IPS DF 6.9 (cell line): Measurements from ENCODE around the gene ANXA11.
"Not testable (repeated sequence)": the region's sequence is repeated elsewhere in the genome, so short reads cannot be mapped to it uniquely, and the experiment has no call there.

Experiments
- DNase-seq: peaks from one replicate; pipeline ENCODE4 v3.0.0-alpha.2; 2013; ENCODE audit warnings: low read depth, low spot score
- H3K27ac ChIP-seq: one replicate; pipeline ENCODE4 v1.5.1; 2013; ENCODE audit warnings: low read length, control low read depth
- H3K27me3 ChIP-seq: 2 replicates; pipeline ENCODE4 v1.6.1; 2013; ENCODE audit warnings: mild to moderate bottlenecking, low read length; ENCODE audit not compliant: control insufficient read depth, insufficient read depth
- H3K36me3 ChIP-seq: 2 replicates; pipeline ENCODE4 v1.6.1; 2013; ENCODE audit warnings: low read length; ENCODE audit not compliant: control insufficient read depth, insufficient read depth
- H3K4me1 ChIP-seq: 2 replicates; pipeline ENCODE4 v1.6.1; 2013; ENCODE audit warnings: low read length; ENCODE audit not compliant: control insufficient read depth, insufficient read depth
- H3K4me3 ChIP-seq: 2 replicates; pipeline ENCODE4 v1.5.1; 2013; ENCODE audit warnings: mild to moderate bottlenecking, low read length
- H3K9me3 ChIP-seq: 2 replicates; pipeline ENCODE4 v1.6.1; 2013; ENCODE audit warnings: low read length, inconsistent platforms; ENCODE audit not compliant: control insufficient read depth, insufficient read depth
- WGBS: extraction: QIAGEN DNeasy Blood & Tissue Kit; methylation state at CpG from one replicate; pipeline ENCODE4 v1.1.7; 2013; ENCODE audit warnings: mixed read lengths, missing lambda C conversion rate; ENCODE audit not compliant: insufficient read length, insufficient coverage; 5-methylcytosine and 5-hydroxymethylcytosine counted together

The ANXA11 gene

DNA sequence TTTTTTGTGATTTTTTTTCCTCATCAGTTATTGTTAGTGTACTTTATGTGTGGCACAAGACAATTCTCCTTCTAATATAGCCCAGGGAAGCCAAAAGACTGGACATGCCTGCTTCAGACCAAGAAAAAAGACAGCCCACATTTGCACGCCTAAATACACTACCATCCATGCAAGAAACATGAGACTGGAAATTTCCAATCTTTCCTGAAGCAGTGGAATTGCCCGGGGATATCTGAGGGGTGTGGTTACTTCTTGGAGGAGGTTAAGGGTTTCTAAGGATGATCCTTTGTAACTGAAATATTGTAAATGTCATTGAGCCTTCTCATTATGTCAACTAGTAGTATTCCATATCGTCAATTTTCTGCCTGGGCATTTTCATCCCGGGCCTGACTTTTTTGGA lies 37.0 kb upstream of the ANXA11 start:
- not testable (repeated sequence) for H3K4me1 ChIP-seq, H3K27me3 ChIP-seq, H3K27ac ChIP-seq, DNase-seq, H3K9me3 ChIP-seq, H3K36me3 ChIP-seq, H3K4me3 ChIP-seq
- WGBS: no CpG with 5 or more reads among the region's 4 CpGs

- H3K27me3 ChIP-seq, H3K4me1 ChIP-seq, DNase-seq, H3K27ac ChIP-seq, H3K9me3 ChIP-seq, H3K4me3 ChIP-seq, H3K36me3 ChIP-seq: not testable (repeated sequence)
- WGBS: no CpG with 5 or more reads among the region's 5 CpGs
These were observed 31.1 kb upstream of the ANXA11 start for GRCh38 chr10:80236457-80236856.

DNA sequence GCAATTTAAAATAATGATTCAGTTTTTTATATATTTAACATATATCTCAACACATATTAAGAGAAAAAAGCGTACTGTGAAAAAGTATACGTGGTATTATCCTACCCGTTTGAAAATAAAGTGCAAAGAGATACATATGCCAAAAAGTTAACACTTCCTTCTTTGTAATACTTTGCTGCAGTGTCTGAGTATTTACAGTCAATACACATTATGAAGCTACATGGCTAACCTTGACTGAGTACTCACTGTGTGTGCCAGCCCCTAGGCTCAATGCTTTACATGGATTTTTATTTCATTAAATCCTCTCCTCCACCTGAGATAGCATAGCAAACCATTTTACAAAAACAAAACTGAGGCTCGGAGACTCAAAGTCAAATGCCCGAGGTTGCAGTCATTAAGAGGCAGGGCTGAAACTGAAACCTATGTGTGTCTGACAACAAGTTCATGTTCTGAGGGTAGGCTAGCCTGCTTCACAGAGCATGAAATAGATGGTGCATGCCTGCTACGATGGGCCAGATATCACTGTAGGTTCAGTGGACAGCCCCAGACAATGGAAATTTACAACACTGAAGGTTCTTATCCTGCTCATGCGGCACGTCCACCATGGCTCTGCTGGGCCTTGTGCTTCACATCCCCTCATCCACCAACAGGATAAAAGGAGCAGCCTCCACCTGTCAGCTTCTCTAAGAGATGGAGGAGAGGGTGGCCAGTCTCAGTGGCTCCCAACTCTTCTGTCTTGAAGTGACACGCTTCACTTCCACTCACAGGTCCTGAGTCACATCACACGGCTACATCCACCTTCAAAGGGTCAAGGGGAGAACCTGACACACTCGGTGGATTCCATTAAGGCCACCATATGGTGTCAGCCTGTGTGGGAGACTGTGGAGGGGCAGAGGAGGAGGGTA lies 29.2 kb upstream of the ANXA11 start:
- no CpG with 5 or more reads among the region's 11 CpGs for WGBS
- H3K4me1 ChIP-seq, H3K9me3 ChIP-seq, H3K27ac ChIP-seq, H3K36me3 ChIP-seq, H3K4me3 ChIP-seq, H3K27me3 ChIP-seq, DNase-seq: not testable (repeated sequence)

DNA sequence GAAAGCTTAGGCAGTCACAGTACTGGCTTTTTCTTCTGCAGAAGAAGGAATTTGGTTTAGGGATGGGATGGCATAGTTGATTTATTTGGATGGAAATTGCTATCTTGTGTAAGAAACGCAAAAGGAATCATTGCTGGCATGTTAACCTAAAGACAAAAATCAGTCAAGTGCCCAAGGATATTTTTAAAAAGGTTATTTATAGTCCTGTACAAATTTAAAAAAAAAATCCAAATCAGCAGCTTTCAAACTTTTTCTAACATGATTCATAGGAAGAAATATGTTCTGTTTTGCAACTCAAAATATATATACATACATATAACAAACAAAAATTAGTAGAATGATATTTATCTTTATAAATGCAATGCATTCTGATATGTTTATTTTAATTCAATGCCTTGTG lies 28.5 kb upstream of the ANXA11 start:
- DNase-seq, H3K27ac ChIP-seq, H3K36me3 ChIP-seq, H3K4me1 ChIP-seq, H3K9me3 ChIP-seq, H3K27me3 ChIP-seq, H3K4me3 ChIP-seq: not testable (repeated sequence)
- no CpG with 5 or more reads among the region's 1 CpG for WGBS

DNA sequence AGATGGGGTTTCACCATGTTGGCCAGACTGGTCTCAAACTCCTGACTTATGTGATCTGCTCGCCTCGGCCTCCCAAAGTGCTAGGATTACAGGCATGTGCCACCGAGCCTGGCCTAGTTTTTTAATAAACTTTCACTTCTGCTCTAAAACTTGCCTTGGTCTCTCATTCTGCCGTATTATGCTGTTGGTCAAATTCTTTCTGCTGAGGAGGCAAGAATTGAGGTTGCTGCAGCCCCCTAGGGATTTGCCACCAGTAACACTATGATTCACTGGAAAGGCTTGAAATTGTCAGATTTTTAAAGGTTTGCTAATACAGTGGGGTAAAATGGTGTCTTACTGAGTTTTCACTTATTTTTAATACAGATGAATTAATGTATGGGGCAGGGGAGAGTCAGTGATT lies 21.4 kb upstream of the ANXA11 start:
- not testable (repeated sequence) for H3K9me3 ChIP-seq, DNase-seq, H3K27ac ChIP-seq, H3K4me3 ChIP-seq, H3K4me1 ChIP-seq, H3K36me3 ChIP-seq, H3K27me3 ChIP-seq
- WGBS: no CpG with 5 or more reads among the region's 4 CpGs

GRCh38 chr10:80223031-80223419 lies 17.7 kb upstream of the ANXA11 start:
- H3K4me3 ChIP-seq, H3K9me3 ChIP-seq, DNase-seq, H3K36me3 ChIP-seq, H3K27ac ChIP-seq, H3K27me3 ChIP-seq, H3K4me1 ChIP-seq: not testable (repeated sequence)
- no CpG with 5 or more reads among the region's 5 CpGs for WGBS

DNA sequence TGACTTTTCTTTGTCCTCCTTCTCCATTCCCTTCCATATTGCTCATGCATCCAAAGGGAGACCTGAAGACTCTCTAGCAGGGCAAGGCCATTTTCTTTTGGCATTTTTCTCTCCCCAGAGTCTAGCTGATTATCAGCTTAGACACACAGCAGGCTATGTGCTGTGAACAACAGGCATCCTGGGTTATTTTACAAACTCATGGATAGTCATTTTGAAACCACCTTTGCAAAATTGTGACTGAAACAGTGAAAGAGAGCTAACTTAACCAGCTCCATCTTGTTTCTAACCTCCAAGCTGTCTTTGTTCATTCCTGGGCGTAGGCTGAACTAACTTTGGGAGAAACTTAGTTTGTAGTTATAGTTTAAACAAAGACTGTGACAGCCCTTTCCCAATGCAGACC lies 13.5 kb upstream of the ANXA11 start:
- H3K4me1 ChIP-seq, H3K27me3 ChIP-seq, DNase-seq, H3K9me3 ChIP-seq, H3K27ac ChIP-seq, H3K36me3 ChIP-seq, H3K4me3 ChIP-seq: not testable (repeated sequence)
- no CpG with 5 or more reads among the region's 1 CpG for WGBS

DNA sequence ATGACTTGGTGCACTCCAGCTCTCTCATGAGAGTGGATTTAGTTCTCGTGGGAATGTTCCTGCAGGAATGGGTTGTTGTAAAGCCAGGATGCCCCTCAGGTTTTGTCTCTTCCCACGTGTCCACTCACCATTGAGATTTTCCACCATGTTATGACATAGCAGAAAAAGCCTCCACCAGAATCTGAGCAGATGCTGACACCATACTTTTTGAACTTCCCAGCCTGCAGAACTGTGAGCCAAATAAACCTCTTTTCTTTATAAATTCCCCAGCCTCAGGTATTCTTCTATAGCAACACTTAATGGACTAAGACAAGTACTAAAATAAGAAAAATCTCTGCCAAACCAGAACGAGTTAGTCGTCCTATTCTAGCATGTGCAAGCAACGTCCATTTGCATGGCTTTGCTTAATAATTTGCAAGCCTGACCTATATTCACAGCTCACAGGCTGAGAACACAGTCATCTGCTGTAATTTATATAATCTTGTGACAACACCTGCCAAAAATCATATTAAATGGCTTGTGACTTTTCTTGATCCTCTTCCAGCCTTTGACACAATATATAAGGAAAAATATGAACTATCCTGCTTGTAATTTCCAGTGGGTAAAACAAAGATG lies 9.1 kb upstream of the ANXA11 start:
- DNase-seq, H3K27me3 ChIP-seq, H3K4me1 ChIP-seq, H3K27ac ChIP-seq, H3K9me3 ChIP-seq, H3K4me3 ChIP-seq, H3K36me3 ChIP-seq: not testable (repeated sequence)
- WGBS: no CpG with 5 or more reads among the region's 5 CpGs

DNA sequence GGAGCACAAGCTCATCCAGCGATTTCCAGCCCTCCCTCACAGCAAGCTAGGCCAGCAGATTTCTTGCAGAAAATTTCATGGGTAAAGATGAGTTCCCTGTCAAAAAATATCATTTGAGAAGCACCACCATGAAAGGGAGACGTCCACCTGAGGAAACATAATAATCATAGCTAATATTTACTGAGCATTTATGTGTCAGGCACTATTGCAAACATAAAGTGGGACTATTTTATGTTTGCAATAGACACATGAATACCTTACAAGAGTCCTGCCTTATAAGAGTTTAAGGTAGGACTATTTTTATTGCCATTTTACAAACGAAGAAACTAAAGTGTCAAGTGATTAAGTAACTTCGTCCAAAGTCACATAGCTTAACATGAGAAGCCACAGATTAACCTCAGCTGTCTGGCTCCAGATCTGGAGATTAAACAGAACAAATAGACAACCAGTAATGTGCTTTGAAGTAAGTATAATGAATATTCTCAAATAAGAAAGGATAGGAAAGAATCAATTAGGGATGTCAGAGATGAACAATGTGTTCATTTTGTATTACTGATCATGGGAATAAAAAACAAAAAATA lies 7.3 kb upstream of the ANXA11 start:
- H3K36me3 ChIP-seq, H3K9me3 ChIP-seq, H3K27ac ChIP-seq, H3K4me3 ChIP-seq, H3K27me3 ChIP-seq, DNase-seq, H3K4me1 ChIP-seq: not testable (repeated sequence)
- no CpG with 5 or more reads among the region's 4 CpGs for WGBS

DNA sequence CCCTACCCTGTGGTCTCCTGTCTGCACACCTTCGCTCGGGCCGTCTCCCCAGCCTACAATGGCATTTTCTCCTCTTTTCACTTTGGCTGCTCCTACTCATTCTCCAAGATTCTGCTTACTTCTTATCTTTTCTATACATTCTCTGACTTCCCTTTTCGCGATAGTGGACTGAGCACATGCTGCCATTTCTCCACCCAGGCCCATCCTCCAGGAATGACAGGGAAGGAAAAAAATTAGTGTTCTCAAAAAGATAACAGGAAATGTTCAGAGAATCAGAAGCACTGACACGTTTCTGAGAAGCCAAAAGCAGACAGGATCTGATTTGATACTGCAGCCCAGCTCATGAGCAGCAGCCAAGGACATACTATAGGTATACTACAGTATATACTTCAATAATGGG lies 6.4 kb upstream of the ANXA11 start:
- no peaks in the 10 kb centered on the region for H3K9me3 ChIP-seq
- H3K27ac ChIP-seq: no peak overlapping the region
- H3K4me3 ChIP-seq: no peak overlapping the region
- no peak for DNase-seq
- H3K27me3 ChIP-seq: no peaks in the 10 kb centered on the region
- WGBS: no CpG with 5 or more reads among the region's 6 CpGs
- no peaks in the 10 kb centered on the region for H3K36me3 ChIP-seq
- no peaks in the 10 kb centered on the region for H3K4me1 ChIP-seq
